ENCODE data around the gene FA2H. TPM values are rescaled to one million over a fixed set of nuclear protein-coding genes. Genes with fewer than 3 reads are reported as not detected.

FA2H gene
- total and polyA plus RNA-seq, 2 donors from 2014 or later: 4.2 to 10.3 TPM

DNA sequence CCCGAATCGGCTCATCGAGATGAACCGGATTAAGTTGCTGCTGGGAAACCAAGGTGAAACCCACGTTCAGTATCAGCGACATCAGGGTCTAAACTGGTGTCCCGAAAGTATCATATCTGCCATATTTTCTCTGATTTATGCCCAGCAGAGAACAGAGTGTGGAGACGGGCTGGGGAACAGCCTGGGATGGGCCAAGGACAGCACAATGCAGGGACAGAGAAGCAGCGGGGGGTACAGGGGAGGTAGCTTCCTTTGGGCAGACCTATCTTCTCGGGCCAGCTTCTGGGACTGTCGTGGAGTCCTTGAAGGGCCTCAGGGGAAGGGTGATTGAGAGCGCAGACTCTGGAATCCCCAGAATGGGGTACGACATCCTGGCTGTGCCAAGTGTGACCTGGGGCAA is 56.5 kb downstream of the FA2H start:
- no peak for DNase-seq
- no peaks in the 10 kb centered on the region for H3K27me3 ChIP-seq (ENCODE audit: control insufficient read depth, insufficient read depth, low read length)
- no peak overlapping the region for H3K9ac ChIP-seq (ENCODE audit: low read length in 3 of 3)
- H3K9me3 ChIP-seq (ENCODE audit: control insufficient read depth in 2 of 3, insufficient read depth in 1 of 3, low read length in 3 of 3): no peaks in the 10 kb centered on the region
- intact Hi-C loops (cut with DNase I): no loop called here
- no peak overlapping the region for H3K27ac ChIP-seq (ENCODE audit: low read depth in 2 of 2, low read length in 2 of 2)
- H3K4me3 ChIP-seq (ENCODE audit: low read length in 3 of 3): no peak overlapping the region
- no peaks in the 10 kb centered on the region for H3K36me3 ChIP-seq (ENCODE audit: control insufficient read depth in 2 of 3, insufficient read depth in 3 of 3, low read length in 3 of 3)
- H3K4me1 ChIP-seq (ENCODE audit: control insufficient read depth in 2 of 3, insufficient read depth in 2 of 3, low read depth in 1 of 3, low read length in 3 of 3): no peaks in the 10 kb centered on the region
- TF ChIP-seq, protein P1, sequence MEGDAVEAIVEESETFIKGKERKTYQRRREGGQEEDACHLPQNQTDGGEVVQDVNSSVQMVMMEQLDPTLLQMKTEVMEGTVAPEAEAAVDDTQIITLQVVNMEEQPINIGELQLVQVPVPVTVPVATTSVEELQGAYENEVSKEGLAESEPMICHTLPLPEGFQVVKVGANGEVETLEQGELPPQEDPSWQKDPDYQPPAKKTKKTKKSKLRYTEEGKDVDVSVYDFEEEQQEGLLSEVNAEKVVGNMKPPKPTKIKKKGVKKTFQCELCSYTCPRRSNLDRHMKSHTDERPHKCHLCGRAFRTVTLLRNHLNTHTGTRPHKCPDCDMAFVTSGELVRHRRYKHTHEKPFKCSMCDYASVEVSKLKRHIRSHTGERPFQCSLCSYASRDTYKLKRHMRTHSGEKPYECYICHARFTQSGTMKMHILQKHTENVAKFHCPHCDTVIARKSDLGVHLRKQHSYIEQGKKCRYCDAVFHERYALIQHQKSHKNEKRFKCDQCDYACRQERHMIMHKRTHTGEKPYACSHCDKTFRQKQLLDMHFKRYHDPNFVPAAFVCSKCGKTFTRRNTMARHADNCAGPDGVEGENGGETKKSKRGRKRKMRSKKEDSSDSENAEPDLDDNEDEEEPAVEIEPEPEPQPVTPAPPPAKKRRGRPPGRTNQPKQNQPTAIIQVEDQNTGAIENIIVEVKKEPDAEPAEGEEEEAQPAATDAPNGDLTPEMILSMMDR (IDR thresholded peaks at IDR 0.05; ENCODE audit: borderline replicate concordance, extremely low read depth, insufficient read depth): no peak
- FAIRE-seq: no peak

DNA sequence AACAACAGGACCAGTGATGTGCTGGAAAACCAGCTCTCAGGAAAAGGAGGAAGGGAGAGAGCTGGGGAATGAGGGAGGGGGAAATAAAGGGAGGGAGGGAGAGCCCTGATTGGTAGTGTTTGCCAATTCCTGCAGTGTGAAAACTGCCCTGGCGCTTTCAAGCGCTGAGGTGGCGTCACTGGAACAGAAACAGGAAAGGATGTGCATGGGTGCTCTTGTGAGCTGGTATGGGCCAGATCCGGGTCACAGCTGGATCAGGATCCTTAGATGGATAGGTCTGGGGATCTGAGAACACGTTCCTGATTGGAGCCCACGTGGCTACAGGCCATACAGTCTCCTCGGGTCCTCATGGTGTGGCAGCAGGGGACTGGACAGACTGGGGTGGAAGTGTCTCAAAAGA is 57.3 kb downstream of the FA2H start:
- H3K4me1 ChIP-seq (ENCODE audit: control insufficient read depth in 2 of 3, insufficient read depth in 2 of 3, low read depth in 1 of 3, low read length in 3 of 3): no peaks in the 10 kb centered on the region
- intact Hi-C loops (cut with DNase I): no loop called here
- H3K9me3 ChIP-seq (ENCODE audit: control insufficient read depth in 2 of 3, insufficient read depth in 1 of 3, low read length in 3 of 3): no peaks in the 10 kb centered on the region
- TF ChIP-seq, protein P1 (IDR thresholded peaks at IDR 0.05; ENCODE audit: borderline replicate concordance, extremely low read depth, insufficient read depth): no peak
- DNase-seq (peak in 1 of 5 donors; percentile 28), FAIRE-seq (no peak)
- H3K9ac ChIP-seq (ENCODE audit: low read length in 3 of 3): no peak overlapping the region
- no peak overlapping the region for H3K4me3 ChIP-seq (ENCODE audit: low read length in 3 of 3)
- H3K27me3 ChIP-seq (ENCODE audit: control insufficient read depth, insufficient read depth, low read length): no peaks in the 10 kb centered on the region
- no peak overlapping the region for H3K27ac ChIP-seq (ENCODE audit: low read depth in 2 of 2, low read length in 2 of 2)
- H3K36me3 ChIP-seq (ENCODE audit: control insufficient read depth in 2 of 3, insufficient read depth in 3 of 3, low read length in 3 of 3): no peaks in the 10 kb centered on the region

DNA sequence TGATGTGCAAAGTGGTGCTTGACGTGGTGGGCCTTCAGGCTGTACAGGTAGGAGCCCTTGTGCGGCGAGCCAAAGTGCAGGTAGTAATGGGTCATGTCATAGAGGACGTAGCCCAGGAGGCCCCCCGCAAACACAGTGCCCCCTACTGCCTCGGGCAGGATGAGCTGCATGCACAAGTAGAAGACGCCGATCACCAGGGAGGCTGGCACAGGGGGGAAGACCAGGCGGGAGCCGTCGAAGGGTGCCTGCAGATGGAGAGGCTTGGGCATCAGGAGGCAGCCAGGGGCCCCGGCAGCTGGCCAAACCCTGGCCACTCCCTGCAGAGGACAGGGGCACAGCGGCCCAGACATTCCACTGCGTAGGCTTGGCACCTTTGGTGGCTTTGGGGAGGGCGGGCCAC is 58.3 kb downstream of the FA2H start:
- no peaks in the 10 kb centered on the region for H3K27me3 ChIP-seq (ENCODE audit: control insufficient read depth, insufficient read depth, low read length)
- no peak for FAIRE-seq
- no peak overlapping the region for H3K27ac ChIP-seq (ENCODE audit: low read depth in 2 of 2, low read length in 2 of 2)
- intact Hi-C loops (cut with DNase I): no loop called here
- no peak overlapping the region for H3K4me3 ChIP-seq (ENCODE audit: low read length in 3 of 3)
- no peaks in the 10 kb centered on the region for H3K36me3 ChIP-seq (ENCODE audit: control insufficient read depth in 2 of 3, insufficient read depth in 3 of 3, low read length in 3 of 3)
- TF ChIP-seq, protein P1 (IDR thresholded peaks at IDR 0.05; ENCODE audit: borderline replicate concordance, extremely low read depth, insufficient read depth): no peak
- H3K4me1 ChIP-seq (ENCODE audit: control insufficient read depth in 2 of 3, insufficient read depth in 2 of 3, low read depth in 1 of 3, low read length in 3 of 3): no peaks in the 10 kb centered on the region
- no peak overlapping the region for H3K9ac ChIP-seq (ENCODE audit: low read length in 3 of 3)
- no peaks in the 10 kb centered on the region for H3K9me3 ChIP-seq (ENCODE audit: control insufficient read depth in 2 of 3, insufficient read depth in 1 of 3, low read length in 3 of 3)
- DNase-seq: no peak

GRCh38 chr16:74713876-74714275 is 60.7 kb downstream of the FA2H start:
- H3K36me3 ChIP-seq (ENCODE audit: control insufficient read depth in 2 of 3, insufficient read depth in 3 of 3, low read length in 3 of 3): no peaks in the 10 kb centered on the region
- TF ChIP-seq, protein P1 (IDR thresholded peaks at IDR 0.05; ENCODE audit: borderline replicate concordance, extremely low read depth, insufficient read depth): no peak
- intact Hi-C loops (cut with DNase I): loop anchor here (5.0 kb wide), 1 partner anchor 148 kb away; no protein-coding TSS in a partner anchor
- DNase-seq (no peak), FAIRE-seq (no peak)
- no peak overlapping the region for H3K9ac ChIP-seq (ENCODE audit: low read length in 3 of 3)
- H3K27ac ChIP-seq (ENCODE audit: low read depth in 2 of 2, low read length in 2 of 2): no peak overlapping the region
- no peak overlapping the region for H3K4me3 ChIP-seq (ENCODE audit: low read length in 3 of 3)
- H3K4me1 ChIP-seq (ENCODE audit: control insufficient read depth in 2 of 3, insufficient read depth in 2 of 3, low read depth in 1 of 3, low read length in 3 of 3): no peaks in the 10 kb centered on the region
- H3K27me3 ChIP-seq (ENCODE audit: control insufficient read depth, insufficient read depth, low read length): no peaks in the 10 kb centered on the region
- no peaks in the 10 kb centered on the region for H3K9me3 ChIP-seq (ENCODE audit: control insufficient read depth in 2 of 3, insufficient read depth in 1 of 3, low read length in 3 of 3)

All from kidney (tissue), 14 donors.